Fibroblast of lung (primary cell): ENCODE data around the gene SLC6A11.

Experiments
- CTCF ChIP-seq, 2 donors: IDR thresholded peaks in 1 of 2; conservative IDR thresholded peaks in 1 of 2; 1 replicate in 1 of 2; 2 replicates in 1 of 2; pipeline ENCODE4 v1.5.1; 2011 to 2012; ENCODE audit warnings: low read length in 2 of 2, control low read depth in 1 of 2, inconsistent platforms in 1 of 2, low read depth in 1 of 2, mild to moderate bottlenecking in 1 of 2
- EZH2 ChIP-seq: IDR thresholded peaks from 2 replicates; pipeline ENCODE4 v1.5.1; 2012; ENCODE audit warnings: low read length, control low read depth, mild to moderate bottlenecking; ENCODE audit errors: missing control alignments

GRCh38 chr3:10848261-10848660 lies 32.2 kb downstream of the SLC6A11 start:
- TF ChIP-seq CTCF (conservative IDR thresholded peaks at IDR 0.05 in 1 of 2, IDR thresholded peaks at IDR 0.05 in 1 of 2; ENCODE audit: low read depth in 1 of 2, low read length in 2 of 2) (no peak), EZH2 (no peak)
